ENCODE results near the gene CERCAM. TPM values are rescaled to one million over a fixed set of nuclear protein-coding genes. Genes with fewer than 3 reads are reported as not detected.

Gene CERCAM
- total and polyA plus RNA-seq, 2 experiments from 2014 or later, result 2.7 to 7.9 TPM

DNA sequence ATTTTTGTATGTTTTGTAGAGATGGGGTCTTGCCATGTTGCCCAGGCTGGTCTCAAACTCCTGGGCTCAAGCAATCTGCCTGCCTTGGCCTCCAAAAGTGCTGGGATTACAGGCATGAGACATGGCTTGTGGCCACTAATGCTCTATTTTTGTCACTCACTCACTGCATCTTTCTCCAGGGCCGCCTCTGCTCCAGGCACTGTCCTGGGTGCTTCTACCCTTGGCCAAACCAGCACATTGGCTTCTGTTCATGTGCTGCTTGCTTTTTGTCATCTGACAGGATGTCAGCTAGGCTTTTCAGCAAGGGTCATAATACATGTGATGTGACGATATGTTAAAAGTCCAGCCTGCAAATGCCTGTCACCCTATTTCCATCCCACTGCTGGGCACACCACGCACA, 38.4 kb downstream of the CERCAM start:
- no peak overlapping the region for H3K4me2 ChIP-seq
- DNase-seq (ENCODE audit: low spot score) (no peak), ATAC-seq (no peak)
- TF ChIP-seq EZH2 (IDR thresholded peaks at IDR 0.05; ENCODE audit: low read depth, unreplicated experiment) (no peak), NANOG (IDR thresholded peaks at IDR 0.05; ENCODE audit: borderline replicate concordance) (no peak)
- TF ChIP-seq, protein P1, sequence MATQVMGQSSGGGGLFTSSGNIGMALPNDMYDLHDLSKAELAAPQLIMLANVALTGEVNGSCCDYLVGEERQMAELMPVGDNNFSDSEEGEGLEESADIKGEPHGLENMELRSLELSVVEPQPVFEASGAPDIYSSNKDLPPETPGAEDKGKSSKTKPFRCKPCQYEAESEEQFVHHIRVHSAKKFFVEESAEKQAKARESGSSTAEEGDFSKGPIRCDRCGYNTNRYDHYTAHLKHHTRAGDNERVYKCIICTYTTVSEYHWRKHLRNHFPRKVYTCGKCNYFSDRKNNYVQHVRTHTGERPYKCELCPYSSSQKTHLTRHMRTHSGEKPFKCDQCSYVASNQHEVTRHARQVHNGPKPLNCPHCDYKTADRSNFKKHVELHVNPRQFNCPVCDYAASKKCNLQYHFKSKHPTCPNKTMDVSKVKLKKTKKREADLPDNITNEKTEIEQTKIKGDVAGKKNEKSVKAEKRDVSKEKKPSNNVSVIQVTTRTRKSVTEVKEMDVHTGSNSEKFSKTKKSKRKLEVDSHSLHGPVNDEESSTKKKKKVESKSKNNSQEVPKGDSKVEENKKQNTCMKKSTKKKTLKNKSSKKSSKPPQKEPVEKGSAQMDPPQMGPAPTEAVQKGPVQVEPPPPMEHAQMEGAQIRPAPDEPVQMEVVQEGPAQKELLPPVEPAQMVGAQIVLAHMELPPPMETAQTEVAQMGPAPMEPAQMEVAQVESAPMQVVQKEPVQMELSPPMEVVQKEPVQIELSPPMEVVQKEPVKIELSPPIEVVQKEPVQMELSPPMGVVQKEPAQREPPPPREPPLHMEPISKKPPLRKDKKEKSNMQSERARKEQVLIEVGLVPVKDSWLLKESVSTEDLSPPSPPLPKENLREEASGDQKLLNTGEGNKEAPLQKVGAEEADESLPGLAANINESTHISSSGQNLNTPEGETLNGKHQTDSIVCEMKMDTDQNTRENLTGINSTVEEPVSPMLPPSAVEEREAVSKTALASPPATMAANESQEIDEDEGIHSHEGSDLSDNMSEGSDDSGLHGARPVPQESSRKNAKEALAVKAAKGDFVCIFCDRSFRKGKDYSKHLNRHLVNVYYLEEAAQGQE (IDR thresholded peaks at IDR 0.05; ENCODE audit: unreplicated experiment), result no peak
- no peak overlapping the region for H3K27ac Mint-ChIP-seq
- peaks cover 42% of the 10 kb centered on the region for H3K36me3 Mint-ChIP-seq (ENCODE audit: low read depth)
- peaks cover 16% of the 10 kb centered on the region; the same call in 1 of the 2 replicates for H4K20me1 ChIP-seq (replicated peaks; ENCODE audit: insufficient read depth)
- H3F3A ChIP-seq (replicated peaks; ENCODE audit: low read depth), result peaks cover 9% of the 10 kb centered on the region; the same call in 1 of the 2 replicates
- H3K4me1 Mint-ChIP-seq, result peaks cover 12% of the 10 kb centered on the region
- peaks cover 9% of the 10 kb centered on the region; the same call in 1 of the 2 replicates for H3K36me3 ChIP-seq (ENCODE audit: insufficient read depth)
- no peak overlapping the region for H3K27ac ChIP-seq (ENCODE audit: low read depth)
- H3K27me3 ChIP-seq (ENCODE audit: insufficient read depth), result peaks cover 32% of the 10 kb centered on the region
- peaks cover 38% of the 10 kb centered on the region for H3K27me3 Mint-ChIP-seq (ENCODE audit: insufficient read depth, low read depth, poor library complexity)
- no peaks in the 10 kb centered on the region for H3K79me2 ChIP-seq (replicated peaks; ENCODE audit: insufficient read depth)
- H3K9me3 Mint-ChIP-seq, result no peaks in the 10 kb centered on the region
- H3K9me2 ChIP-seq (ENCODE audit: insufficient read depth), result no peaks in the 10 kb centered on the region
- no peak overlapping the region for H3K4me3 Mint-ChIP-seq
- H2AFZ ChIP-seq, result no peak overlapping the region
- peaks cover 10% of the 10 kb centered on the region; the same call in 1 of the 2 replicates for H3K4me1 ChIP-seq (ENCODE audit: insufficient read depth)
- no peak overlapping the region for H3K4me3 ChIP-seq

DNA sequence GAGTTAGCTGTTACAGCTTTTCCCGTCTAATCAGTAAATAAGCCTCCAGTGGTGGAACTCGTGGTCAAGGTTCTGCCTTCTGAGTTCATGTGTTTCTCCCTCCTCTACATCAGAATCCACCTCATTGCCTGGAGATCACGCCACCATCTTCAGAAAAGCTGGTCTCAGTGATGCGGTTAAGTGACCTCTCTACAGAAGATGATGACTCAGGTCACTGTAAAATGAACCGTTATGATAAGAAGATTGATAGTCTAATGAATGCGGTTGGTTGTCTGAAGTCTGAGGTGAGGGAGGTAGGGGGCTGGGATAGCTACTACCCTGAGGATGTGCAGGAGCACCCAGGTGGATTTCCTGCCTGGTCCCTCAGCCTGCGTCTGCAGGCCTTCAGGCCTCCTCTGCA, 48.4 kb downstream of the CERCAM start:
- TF ChIP-seq JUNB (IDR thresholded peaks at IDR 0.05; ENCODE audit: unreplicated experiment), result no peak
- Histone ChIP-seq H3K79me2 (replicated peaks; ENCODE audit: insufficient read depth) (no peaks in the 10 kb centered on the region), H2AFZ (no peak overlapping the region), H3F3A (replicated peaks; ENCODE audit: low read depth) (no peaks in the 10 kb centered on the region), H4K20me1 (replicated peaks; ENCODE audit: insufficient read depth) (no peaks in the 10 kb centered on the region; the same call in 1 of the 2 replicates), H3K27me3 (ENCODE audit: insufficient read depth) (no peaks in the 10 kb centered on the region), H3K36me3 (ENCODE audit: insufficient read depth) (no peaks in the 10 kb centered on the region), H3K4me3 (no peak overlapping the region), H3K4me2 (no peak overlapping the region), H3K4me1 (ENCODE audit: insufficient read depth) (no peaks in the 10 kb centered on the region), H3K27ac (ENCODE audit: low read depth) (no peak overlapping the region), H3K9me2 (ENCODE audit: insufficient read depth) (no peaks in the 10 kb centered on the region)
- DNase-seq (ENCODE audit: low spot score) (no peak), ATAC-seq (no peak)
- Mint-ChIP-seq H3K4me1 (no peaks in the 10 kb centered on the region), H3K27ac (no peak overlapping the region), H3K4me3 (no peak overlapping the region), H3K36me3 (ENCODE audit: low read depth) (peaks cover 15% of the 10 kb centered on the region), H3K9me3 (no peaks in the 10 kb centered on the region), H3K27me3 (ENCODE audit: insufficient read depth, low read depth, poor library complexity) (peaks cover 7% of the 10 kb centered on the region)

- Mint-ChIP-seq H3K36me3 (ENCODE audit: low read depth) (peaks cover 15% of the 10 kb centered on the region), H3K9me3 (no peaks in the 10 kb centered on the region), H3K27ac (no peak overlapping the region), H3K27me3 (ENCODE audit: insufficient read depth, low read depth, poor library complexity) (peaks cover 8% of the 10 kb centered on the region), H3K4me1 (no peaks in the 10 kb centered on the region), H3K4me3 (no peak overlapping the region)
- no peak for DNase-seq (ENCODE audit: low spot score)
- Histone ChIP-seq H3K4me1 (ENCODE audit: insufficient read depth) (no peaks in the 10 kb centered on the region), H4K20me1 (replicated peaks; ENCODE audit: insufficient read depth) (no peaks in the 10 kb centered on the region), H3F3A (replicated peaks; ENCODE audit: low read depth) (no peaks in the 10 kb centered on the region), H2AFZ (no peak overlapping the region), H3K27ac (ENCODE audit: low read depth) (no peak overlapping the region), H3K4me3 (no peak overlapping the region), H3K27me3 (ENCODE audit: insufficient read depth) (no peaks in the 10 kb centered on the region), H3K79me2 (replicated peaks; ENCODE audit: insufficient read depth) (no peaks in the 10 kb centered on the region), H3K9me2 (ENCODE audit: insufficient read depth) (no peaks in the 10 kb centered on the region), H3K36me3 (ENCODE audit: insufficient read depth) (0 out of 2 replicates have a peak, but pooled peaks cover 5% of the 10 kb centered on the region), H3K4me2 (no peak overlapping the region)
- no peak for ATAC-seq
- TF ChIP-seq ZNF462 (CRISPR knock-in tag; IDR thresholded peaks at IDR 0.05) (no peak), POLR2AphosphoS5 (IDR thresholded peaks at IDR 0.05; ENCODE audit: low read depth) (no peak)
Observed at GRCh38 chr9:128470560-128470959, 49.9 kb downstream of the CERCAM start.
